Measurements from ENCODE around the gene MTTP.

The MTTP gene

DNA sequence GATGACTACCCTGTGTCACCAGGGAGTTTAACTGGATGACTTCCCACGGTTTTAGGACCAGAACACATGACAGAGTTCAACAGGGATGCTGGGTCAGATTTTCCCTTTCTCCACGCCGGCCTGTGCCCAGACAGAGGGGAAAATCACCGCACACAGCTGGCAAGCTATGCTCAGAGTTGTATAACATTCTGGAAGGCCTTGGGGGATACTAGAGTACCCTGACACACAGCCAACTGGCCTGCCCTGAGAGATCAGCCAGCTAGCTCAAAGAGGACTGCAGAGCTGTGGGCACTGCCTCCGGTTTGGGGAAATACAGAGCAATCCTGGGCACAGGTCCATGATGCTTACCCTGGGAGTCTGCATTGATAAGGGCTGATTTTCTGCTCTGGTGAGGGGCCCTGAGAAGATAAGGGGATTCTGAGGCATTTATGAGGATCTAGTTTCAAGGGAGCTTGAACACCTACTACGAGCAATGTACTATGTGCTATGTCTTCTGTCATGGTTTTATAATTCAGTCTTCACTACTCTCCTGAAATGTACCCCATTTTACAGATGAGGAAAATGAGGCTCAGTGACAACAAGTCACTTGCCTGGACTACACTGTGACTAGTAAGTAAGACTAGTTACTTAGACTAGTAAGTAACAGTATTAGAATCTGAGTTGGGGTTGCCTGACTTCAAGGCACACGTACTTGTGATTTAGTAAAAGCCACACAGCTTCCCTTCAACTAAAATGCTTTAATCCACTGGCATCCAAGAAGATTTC lies 68.3 kb downstream of the MTTP start:
- no peak for DNase-seq (ENCODE audit: low read depth)

DNA sequence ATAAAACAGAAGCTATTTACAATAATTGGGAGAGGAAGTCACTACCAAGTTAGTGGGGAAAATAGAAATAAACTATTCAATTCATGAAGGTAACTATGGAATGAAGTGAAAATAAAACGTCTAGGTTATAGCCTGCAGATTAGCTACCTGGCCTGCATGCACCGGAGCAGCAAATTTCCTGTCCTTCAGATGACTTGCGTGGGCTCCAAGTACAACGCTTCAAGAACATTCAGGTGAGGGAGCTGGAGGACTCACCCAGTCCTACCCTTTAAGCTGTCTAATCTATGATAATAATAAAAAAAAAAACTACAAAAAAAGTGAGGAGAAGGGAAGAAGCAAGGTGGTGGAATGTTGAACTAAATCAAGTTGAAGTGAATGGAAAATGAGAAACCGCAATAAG lies 69.8 kb downstream of the MTTP start:
- no peak for DNase-seq (ENCODE audit: low read depth)

DNA sequence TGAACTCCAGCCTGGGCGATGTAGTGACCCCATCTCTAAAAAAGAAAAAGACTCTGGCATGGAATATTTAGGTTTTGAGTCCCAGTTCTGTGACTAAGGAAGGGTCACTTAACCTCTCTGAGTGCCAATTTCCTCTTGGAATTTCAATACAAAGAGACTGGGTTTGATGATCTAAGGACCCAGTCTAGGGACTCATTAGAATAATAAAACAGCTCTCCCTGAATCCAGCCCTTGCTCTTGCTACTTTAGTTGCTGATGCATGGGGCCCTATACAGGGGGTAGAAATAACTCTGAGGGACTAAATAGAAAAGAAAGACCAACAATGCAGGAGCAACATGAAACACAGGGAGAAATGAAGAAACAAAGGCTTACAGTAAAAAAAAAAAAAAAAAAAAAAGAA lies 70.4 kb downstream of the MTTP start:
- no peak for DNase-seq (ENCODE audit: low read depth)

DNA sequence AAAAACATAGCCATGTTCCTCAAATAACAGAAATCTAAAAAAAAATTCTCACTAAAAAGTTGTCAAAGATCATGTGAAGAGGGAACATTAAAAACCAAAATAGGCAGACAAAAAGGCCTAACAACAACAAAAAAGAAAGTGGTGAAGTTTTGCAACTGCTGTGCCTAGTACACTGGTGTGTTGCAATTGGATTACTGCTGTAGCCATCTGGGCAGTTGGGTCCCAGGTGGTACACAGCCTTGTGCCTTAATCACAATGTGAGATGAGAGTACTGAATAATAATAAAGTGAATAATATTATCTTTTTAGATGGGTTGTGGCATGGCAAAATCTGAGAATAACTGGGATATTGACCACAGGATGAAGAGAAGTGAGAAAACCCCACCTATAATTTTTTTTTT lies 71.0 kb downstream of the MTTP start:
- DNase-seq (ENCODE audit: low read depth), result no peak

DNA sequence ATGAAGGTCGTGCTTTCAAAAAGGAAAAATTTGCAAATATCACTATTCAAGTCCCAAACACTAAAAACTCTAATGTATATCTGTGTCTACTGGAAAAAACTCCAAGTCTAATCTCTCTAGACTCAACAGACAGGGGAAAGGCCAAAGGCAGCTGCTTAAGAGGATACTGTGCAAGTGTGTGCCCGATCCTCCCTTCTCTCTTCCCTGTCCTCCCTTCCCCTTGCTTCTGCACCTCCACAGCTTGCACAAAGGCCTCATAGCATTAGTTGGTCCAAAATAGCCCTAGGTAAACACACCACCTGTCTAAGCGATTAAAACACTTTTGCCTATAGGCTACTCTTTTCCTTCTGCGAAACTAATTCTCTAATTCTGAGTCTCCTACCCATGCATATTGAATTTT lies 72.4 kb downstream of the MTTP start:
- no peak for DNase-seq (ENCODE audit: low read depth)

DNA sequence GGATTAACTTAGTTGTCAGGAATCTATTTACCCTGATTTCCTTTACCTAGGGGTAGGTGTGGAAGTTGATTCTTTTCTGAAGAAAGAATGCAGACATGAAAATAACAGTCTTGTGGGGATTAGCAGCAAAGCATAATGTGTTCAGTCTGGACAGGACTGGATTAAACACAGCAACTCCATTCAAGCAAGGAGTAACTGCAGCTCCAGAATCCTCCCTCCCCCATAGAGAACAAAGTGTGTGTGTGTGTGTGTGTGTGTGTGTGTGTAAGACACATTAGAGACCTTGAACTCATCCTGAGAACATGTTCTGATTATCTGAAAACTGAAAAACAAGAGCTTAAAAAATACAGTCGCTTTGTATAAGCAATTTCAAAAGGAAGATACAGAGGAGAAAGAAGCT lies 73.7 kb downstream of the MTTP start:
- no peak for DNase-seq (ENCODE audit: low read depth)

DNA sequence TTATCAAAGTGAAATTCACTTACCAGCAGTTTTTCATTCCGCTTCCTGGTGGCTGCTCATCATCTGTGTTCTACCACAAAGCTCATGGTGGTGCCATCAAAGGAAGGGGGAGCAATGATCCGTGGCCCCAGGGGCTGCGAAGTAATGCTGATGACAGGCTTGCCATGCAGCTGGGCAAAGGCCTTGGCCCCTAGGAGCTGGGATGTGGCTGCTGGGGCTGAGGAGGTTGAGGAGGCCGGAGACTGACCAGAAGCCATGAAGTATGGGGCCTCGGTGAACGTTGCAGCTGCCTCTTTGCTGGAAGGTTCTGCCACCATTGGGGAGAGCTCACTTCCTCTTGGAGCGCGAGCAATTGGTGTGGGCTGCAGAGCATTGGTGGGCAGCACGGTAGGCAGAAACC lies 74.6 kb downstream of the MTTP start:
- DNase-seq (ENCODE audit: low read depth), result no peak

DNA sequence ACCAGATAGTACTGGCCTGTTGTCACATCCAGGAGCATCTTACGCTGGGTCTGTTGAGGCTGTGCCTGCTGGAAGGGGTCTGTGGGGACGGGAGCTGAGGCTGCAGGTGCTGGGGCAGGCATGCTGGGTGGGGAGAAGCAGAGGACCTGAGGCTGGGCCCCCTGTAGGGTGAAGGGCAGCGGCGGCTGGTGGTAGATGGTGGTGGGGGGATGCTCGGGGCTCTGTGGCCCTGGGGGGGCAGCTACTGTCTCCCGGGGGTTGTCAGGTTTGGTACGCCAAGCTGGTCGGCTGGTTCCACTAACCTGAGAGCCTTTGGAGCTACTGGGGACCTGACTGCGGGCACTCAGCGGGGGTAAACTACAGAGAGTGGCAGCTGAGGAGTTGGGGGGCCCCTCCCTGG lies 75.2 kb downstream of the MTTP start:
- no peak for DNase-seq (ENCODE audit: low read depth)

DNA sequence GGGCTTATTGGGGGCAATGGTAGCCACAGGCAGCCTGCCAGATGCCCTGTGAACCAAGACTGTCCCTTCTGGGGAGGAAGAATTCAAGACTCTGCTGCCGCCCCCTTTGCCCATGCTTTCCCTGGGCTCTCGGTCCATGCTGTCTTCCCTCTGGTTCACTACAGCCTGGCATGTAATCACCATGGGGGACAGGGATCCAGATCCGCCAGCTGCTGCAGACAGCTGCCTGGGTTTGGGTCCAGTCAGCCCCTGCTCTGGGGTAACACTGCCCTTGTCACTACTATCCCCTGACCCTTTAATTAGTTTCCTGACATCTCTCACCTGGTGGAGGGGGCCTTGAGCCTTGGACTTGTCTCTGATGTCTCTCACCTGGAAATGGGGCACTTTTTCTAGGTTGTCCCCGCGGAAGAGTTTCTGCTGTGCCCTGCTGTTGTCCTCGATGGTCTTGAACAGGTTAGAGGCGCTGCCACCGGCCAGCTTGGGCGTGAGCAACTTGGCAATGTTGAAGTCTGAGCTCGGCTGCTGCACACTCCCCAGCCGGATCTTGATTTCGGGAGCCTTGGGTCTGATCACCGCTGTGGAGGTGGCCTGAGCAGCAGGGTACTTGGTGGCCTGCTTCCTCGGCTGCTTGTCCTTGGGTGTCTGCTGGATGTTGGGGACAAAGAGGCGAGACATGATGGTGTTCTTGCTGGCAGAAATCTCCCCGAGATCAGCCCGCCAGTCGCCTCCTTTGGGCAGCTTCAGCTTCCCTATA lies 76.6 kb downstream of the MTTP start:
- no peak for DNase-seq (ENCODE audit: low read depth)

DNA sequence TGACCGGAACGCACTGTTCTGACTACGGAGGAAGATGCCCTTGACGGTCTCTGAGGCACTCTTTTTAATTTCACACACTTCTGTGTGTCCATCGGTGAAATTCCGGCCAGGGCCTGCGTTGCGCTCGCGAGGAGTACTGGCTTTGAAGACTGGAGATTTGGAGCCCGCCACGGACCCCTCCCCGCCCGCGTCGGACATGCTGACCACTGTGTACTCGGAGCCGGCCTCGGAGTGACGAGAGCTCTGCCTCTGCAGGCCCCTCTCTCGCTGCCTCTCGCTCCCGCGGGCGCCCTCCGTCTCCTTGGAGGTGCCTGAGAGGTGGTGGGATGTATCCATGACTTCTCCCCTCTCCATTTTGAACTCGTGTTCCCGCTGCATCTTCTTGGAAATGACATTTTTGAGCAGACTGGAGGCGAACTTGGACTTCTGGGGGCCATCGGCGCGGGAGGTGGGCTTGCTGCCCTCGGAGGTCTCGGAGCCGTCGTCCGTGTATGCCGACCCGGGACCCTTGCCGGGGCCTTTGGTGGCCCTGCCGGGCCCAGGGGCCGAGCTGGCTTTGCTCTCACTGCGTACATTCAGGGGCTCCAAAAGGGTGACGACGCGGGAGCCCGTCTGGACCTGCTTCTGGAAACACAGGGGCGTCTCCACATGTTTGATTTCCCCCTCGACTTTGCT lies 77.3 kb downstream of the MTTP start:
- no peak for DNase-seq (ENCODE audit: low read depth)

DNA sequence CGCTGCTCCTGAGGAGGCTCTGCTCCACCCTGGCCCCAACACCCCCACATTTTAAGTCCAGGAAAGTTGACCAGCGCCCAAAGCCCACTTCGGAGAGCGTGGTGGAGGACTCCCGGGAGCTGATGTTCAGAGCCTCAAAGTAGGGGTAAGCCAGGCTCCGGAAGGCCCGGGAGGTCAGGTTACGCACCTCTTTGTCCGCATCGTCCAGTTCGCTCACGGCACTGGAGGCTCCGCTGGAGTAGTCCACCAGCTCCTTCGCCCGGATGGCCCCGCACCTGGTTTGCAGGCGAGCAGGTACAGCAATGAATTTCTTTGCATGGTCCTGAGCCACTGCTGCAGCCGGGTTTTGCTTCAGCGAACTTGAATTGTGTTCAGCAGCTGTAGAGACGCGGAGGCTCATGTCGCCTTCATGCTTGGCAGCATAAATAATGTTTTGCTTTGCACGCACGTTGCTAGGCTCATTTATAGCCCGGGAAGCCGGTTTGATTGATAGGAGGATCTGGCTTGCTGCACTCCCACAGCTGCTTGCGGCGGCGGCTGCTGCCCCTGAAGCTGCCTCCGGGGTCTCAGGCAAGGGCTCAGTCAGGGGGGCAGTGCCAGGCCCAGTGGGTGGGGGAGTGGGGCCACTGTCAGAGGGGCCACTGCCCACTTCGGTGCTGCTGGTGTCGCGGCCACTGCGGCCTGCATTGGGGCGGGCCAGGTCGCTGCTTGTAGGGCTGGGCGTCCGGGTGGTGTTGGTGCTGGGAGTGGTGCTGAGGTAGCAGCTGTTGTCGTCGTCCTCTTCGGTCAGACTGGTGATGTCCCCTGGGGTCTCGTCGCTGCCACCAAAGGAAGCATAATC lies 78.2 kb downstream of the MTTP start:
- DNase-seq (ENCODE audit: low read depth), result no peak

DNA sequence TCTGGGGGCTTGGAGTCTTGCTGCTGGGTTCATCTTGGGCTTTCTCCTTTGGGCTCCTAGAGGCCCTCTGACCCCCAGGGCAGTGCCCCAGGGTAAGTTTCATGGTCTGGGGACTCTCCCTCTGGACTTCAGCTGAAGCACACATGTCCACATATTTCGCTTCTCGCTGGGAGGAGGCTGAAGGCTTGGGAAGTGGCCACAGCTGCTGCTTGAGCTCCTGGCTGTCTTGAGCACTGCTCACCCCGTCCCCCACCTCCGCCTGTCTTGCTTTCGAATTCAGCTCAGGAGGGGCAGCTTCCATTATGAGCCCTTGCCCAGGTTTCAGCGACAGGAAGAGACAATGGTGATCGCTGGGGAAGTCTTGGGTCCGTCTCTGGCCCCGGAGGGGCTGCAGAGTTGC lies 79.3 kb downstream of the MTTP start:
- DNase-seq (ENCODE audit: low read depth), result no peak

DNA sequence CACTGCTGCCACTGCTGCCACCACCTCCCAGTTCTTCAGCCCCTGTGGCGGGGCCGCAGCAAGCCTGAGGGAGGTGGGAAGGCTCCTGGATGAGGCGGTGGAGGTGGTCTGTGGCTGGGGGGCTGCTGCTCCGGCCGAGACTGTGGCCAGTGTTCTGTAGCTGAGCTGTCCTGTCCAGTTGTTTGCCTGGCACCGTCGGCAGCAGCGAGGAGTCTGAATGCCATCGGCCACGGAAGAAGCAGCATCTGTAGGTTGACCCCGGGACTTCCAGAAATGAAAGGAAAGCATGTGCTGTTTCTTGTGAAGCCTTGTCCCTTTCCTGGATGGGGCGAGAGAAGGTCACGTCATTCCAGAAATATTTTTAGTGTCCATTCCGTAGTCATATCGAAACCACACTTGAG lies 79.7 kb downstream of the MTTP start:
- no peak for DNase-seq (ENCODE audit: low read depth)

DNA sequence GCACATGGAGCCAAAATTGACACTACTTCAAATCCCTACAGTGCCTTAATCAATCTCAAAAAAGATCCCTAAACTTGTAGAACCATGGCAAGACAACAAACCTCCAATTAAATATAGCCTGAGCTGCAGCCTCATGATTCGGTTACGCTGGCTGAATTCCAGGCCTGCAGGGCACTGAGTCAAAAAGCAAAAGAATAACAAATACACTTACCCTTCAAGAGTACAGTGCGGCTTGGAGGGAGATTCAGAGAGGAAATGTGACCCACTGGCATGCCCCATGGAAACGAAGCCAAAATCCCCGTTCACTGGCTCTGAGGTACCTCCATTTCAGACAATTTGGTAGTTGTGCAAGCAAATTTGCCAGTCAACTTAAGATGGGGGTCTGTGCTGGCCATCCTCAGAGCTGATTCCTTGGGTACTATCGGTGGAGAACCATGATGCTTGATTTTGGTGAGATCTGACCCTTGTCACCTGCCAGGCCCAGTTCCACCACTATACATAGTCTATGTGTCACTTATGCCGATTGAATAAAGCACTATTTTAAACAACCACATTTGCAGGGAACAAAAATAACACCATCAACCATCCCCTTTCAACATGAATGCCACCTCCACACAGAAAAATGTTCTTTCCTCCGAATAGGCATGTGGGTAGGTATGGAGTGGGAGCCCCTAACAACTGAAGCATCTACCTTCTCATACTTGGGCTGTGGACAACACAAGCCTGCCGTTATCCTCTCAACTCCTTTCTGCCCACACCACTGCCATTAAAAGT lies 80.9 kb downstream of the MTTP start:
- no peak for DNase-seq (ENCODE audit: low read depth)

DNA sequence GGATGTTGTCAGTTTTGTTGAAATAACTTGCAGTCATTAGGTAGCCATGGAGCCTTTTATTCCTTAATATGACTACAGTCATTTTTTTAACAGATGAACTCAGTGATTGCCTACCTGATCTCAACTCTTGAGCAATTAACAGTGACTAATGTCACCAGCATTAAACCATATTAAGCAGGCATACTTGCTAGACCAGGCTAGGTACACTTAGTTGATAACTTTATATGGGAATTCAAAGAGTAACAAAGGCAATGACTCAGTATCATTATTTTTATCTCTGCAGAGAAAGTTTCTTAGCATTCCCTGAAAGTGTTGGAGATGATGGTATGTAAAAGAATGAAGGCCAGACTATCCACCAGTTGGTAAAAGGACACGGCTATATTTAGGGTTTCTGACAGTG lies 83.2 kb downstream of the MTTP start, which contains the start of gene C4orf54:
TSS of gene C4orf54 (minus strand) at position 31 of the 400 bp plus-strand sequence. CDS start 3,180 bp downstream, outside the sequence.
- DNase-seq (ENCODE audit: low read depth), result no peak

DNA sequence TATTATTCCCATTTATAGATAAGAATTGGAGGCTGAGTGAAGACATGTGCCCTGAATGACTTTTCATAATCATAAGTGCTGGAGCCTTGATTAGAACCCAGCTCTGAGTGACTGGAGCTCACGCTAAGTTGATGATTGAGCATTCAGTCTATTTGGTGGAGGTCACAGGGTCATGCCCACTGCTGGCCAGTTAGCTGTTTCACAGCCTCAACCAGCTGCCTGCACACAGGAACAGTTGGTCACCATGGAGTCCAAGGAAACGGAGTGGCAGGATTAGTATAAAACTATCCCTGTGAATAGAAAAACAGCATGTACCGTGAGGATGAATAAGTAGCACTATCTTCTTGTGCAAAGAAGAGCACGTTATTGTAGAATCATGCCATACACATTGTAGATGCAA lies 84.0 kb downstream of the MTTP start:
- no peak for DNase-seq (ENCODE audit: low read depth)

DNA sequence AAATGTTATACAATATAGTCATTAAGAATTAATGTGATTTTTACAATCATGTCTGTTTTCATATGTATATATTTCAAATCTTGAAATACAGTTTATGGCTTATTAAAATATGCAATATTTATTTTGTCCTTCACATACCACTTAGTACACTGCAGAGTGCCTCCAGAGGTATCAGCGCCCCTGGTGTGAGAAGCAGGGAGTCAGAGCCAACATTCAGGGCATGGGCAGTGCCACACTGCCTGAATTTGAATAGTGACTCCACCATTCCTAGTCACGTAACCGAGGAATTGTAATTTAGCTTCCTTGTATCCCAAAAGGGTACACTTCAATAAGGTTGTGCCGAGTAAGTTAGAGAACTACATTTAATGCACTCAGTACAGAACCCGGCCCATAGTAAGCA lies 87.3 kb downstream of the MTTP start:
- no peak for DNase-seq (ENCODE audit: low read depth)

DNA sequence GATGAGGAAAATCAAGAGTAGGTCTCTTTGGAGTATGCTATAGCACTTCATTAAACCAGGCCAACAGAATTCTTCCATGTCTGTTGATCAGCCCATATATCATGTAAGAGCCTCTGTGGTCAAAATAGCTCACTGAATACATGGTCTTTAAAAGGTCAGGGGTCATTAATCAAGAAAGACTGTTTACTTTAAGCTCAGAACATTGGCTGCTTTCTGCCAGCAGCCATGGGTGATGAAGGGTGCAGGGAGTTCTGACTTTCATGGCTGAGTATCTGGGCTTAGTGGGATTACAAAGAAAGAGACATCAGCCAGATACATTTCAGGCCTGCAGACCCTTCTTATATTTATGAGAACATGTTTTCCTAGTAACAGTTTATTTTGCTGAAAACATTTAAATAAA lies 90.1 kb downstream of the MTTP start:
- no peak for DNase-seq (ENCODE audit: low read depth)

DNA sequence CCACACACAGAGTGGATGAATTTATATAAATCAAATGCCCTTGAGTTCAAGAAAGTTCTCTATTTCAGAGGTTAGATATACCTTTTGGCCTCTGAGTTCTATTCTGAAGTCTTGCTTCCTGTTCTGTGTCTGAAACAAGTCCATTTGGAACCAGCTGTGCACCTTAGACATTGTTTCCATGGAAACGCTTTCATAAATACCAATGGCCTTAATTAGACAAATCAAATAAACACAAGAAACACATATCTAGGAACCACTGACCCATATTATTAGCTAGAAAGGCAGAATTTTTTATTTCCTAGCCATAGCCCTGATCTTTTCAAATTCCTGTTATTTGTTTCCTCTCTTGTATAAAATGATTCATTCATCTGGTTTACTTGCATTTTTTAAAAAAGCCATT lies 91.4 kb downstream of the MTTP start:
- DNase-seq (ENCODE audit: low read depth), result no peak

DNA sequence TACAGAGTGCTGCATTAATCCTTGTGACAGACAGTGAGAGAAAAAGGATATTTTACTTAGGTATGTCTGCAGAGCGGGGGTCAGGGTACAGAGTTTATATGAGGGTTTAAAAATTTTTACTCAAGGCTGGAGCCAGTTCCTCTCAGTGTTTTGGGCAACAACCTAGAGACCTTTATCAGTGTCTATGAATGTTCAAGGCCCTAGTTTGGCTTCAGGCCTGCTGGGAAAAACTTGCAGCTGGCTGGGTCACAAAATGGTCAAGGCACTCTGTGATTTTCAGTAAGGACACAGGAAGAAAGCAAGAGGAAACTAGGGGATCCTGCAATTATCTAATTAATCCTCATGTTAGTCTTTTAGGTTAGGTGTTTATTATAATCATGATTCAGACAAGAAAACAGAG lies 93.8 kb downstream of the MTTP start:
- DNase-seq (ENCODE audit: low read depth), result no peak

DNA sequence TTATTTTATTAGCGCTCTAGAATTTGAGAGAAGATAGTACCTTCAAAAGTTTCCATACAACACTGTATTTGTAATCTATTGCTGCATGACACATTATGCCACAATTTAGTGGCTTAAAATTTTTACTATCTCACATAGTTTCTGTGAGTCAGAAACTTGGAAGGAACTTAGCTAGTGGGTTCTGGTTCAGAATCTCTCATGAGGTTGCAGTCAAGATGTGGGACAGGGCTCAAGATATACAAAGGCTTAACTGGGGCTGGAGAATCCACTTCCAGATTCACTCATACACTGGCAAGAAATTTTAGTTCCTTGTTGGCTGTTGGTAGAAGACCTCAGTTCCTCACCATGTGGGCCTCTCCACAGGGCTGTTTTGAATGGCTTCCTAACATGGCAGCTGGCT lies 94.5 kb downstream of the MTTP start:
- no peak for DNase-seq (ENCODE audit: low read depth)

Data from activated T-cell treated with anti-CD3 and anti-CD28 coated beads for 24 hours (primary cell).